Activated CD8-positive, alpha-beta T cell treated with anti-CD3 and anti-CD28 coated beads, Interleukin-2, amount 10 ng/mL, durations not matched to agents 7 days and 5 days (primary cell): ENCODE measurements around the gene KSR1. TPM values are rescaled to one million over a fixed set of nuclear protein-coding genes. Genes with fewer than 3 reads are reported as not detected.
A peak's percentile ranks its signal among the peaks of the same experiment; 100 is the strongest.

Experiments used
- ATAC-seq: fragments of 150-1000 bp; cut with Tn5 transposase; one replicate; pipeline ENCODE4 v1.10.0; 2021; ENCODE audit warnings: moderate library complexity
- CTCF ChIA-PET: fragments of 350-600 bp; sonication (Branson Sonifier 250); formaldehyde crosslinking; loops from one replicate; lab custom pipeline; 2021; ENCODE audit warnings: antibody characterized with exemption; lab: Charles Lee
- POLR2A ChIA-PET: fragments of 350-600 bp; sonication (Branson Sonifier 250); formaldehyde crosslinking; loops from one replicate; lab custom pipeline; 2021; ENCODE audit warnings: antibody characterized with exemption; lab: Charles Lee
- DNase-seq: peaks from one replicate; pipeline ENCODE4 v3.0.0-alpha.2; 2020
- H3K27ac Mint-ChIP-seq: one replicate; pipeline ENCODE4 v1.8.0; 2021; ENCODE audit warnings: mild to moderate bottlenecking, mixed read lengths
- H3K27me3 Mint-ChIP-seq: one replicate; pipeline ENCODE4 v1.8.0; 2021; ENCODE audit warnings: low read depth, mixed read lengths
- H3K36me3 Mint-ChIP-seq: one replicate; pipeline ENCODE4 v1.8.0; 2021; ENCODE audit warnings: low read depth, mixed read lengths
- H3K4me1 Mint-ChIP-seq: one replicate; pipeline ENCODE4 v1.8.0; 2021; ENCODE audit warnings: low read depth, mixed read lengths
- H3K4me3 Mint-ChIP-seq: one replicate; pipeline ENCODE4 v1.8.0; 2021; ENCODE audit warnings: mild to moderate bottlenecking, mixed read lengths
- H3K9me3 Mint-ChIP-seq: one replicate; pipeline ENCODE4 v1.8.0; 2022; ENCODE audit warnings: mixed read lengths; ENCODE audit not compliant: insufficient read depth
- total RNA-seq, 2 experiments: library from RNA; stranded (reverse); gene quantifications; one replicate each; pipeline ENCODE4 v1.2.3, GENCODE V29; 2021

KSR1 gene
- total RNA-seq, 2 experiments from 2014 or later, result 45.3 to 45.8 TPM

DNA sequence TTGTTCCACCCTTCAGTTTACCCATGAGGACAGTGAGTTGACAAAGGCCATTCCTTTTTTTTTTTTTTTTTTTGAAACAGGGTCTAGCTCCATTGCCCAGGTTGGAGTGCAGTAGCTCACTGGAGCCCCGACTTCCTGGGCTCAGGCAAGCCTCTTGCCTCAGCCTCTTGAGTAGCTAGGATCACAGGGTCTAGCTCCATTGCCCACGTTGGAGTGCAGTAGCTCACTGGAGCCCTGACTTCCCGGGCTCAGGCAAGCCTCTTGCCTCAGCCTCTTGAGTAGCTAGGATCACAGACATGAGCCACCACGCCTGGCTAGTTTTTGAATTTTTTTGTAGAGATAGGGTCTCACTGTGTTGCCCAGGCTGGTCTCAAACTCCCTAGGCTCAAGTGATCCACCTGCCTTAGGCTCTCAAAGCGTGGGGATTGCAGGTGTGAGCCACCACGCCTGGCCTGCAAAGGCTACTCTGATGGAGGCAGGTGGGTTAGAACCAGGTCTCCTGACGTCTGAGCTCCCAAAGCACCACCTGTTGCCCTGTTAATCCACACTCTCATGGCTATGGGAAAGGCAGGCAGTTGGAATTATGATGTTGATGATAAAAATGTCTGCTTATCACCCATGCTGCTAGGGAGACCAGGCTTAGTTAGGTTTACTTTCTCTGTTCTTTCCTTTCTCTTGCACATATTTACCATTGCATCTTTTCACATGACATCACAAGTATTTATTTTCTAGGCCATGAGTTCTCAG lies 65.2 kb downstream of the KSR1 start:
- H3K27ac Mint-ChIP-seq, result no peak overlapping the region
- ChIA-PET POLR2A (no interaction called here), CTCF (interaction anchor here (0.9 to 1.0 kb wide), 2 partner anchors 24 to 78 kb away, joined by 3 to 4 read pairs; no protein-coding TSS in a partner anchor)
- H3K4me1 Mint-ChIP-seq, result peaks cover 51% of the 10 kb centered on the region
- H3K4me3 Mint-ChIP-seq, result no peak overlapping the region
- H3K36me3 Mint-ChIP-seq, result peaks cover 4% of the 10 kb centered on the region
- no peaks in the 10 kb centered on the region for H3K27me3 Mint-ChIP-seq
- DNase-seq (no peak), ATAC-seq (no peak)
- H3K9me3 Mint-ChIP-seq, result no peaks in the 10 kb centered on the region

DNA sequence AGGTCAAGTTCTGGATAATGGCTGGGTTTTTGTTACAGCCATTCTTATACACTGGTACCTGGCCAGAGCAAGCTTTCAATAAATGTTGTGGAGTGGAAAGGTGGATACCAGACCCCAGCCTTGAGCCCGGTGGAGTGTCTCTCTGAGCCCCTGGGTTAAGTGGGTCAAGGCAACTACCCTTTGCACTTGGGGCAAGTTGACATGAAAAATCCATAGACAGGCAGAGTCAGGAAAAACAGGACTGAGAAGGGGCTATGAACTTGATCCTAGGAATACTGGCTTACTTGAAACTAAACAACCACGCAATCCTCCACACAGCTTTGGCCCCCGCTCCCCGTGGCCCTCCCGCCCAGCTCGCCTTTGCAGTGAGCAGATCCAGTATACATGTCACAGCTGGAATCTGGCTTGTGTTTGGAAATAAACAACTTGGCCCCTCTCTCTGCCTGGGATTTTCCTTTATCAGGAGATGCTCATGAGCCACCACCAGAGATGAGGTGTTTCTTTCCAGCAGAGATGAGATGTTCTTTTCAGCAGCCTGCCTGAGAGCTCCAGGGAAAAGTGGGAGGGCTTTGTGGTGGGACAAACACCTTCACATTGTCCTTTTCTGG lies 65.9 kb downstream of the KSR1 start:
- DNase-seq, result no peak
- Mint-ChIP-seq H3K4me1 (peaks cover 58% of the 10 kb centered on the region), H3K9me3 (no peaks in the 10 kb centered on the region), H3K4me3 (no peak overlapping the region), H3K27me3 (no peaks in the 10 kb centered on the region), H3K27ac (no peak overlapping the region), H3K36me3 (peaks cover 8% of the 10 kb centered on the region)
- CTCF ChIA-PET, result no interaction called here
- POLR2A ChIA-PET, result interaction anchor here (0.8 kb wide), 1 partner anchor 14 kb away, joined by 3 read pairs; no protein-coding TSS in a partner anchor
- ATAC-seq, result no peak

DNA sequence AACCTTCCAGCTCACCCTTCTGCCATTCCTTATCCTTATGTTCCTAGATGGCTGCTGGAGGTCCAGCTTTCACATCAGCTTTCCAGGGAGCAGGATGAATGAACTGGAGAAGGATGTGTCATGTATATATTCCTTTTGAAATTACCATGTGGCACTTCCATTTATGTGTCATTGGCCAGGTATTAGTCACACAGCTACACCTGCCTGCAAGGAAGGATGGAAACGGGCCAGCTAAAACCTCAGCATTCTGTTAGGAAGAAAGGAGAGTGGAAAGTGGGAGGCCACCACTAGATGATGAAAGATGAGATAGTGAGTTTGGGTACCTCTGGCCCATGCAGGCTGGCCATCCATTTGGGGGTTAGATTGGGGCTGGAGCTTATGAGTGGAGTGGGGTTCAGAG lies 67.5 kb downstream of the KSR1 start:
- ChIA-PET POLR2A (no interaction called here), CTCF (interaction anchor here (0.8 kb wide), 1 partner anchor 117 kb away, joined by 3 read pairs; no protein-coding TSS in a partner anchor)
- Mint-ChIP-seq H3K9me3 (no peaks in the 10 kb centered on the region), H3K27me3 (no peaks in the 10 kb centered on the region), H3K36me3 (peaks cover 8% of the 10 kb centered on the region), H3K4me3 (no peak overlapping the region), H3K27ac (no peak overlapping the region), H3K4me1 (peaks cover 69% of the 10 kb centered on the region)
- ATAC-seq (no peak), DNase-seq (no peak)

DNA sequence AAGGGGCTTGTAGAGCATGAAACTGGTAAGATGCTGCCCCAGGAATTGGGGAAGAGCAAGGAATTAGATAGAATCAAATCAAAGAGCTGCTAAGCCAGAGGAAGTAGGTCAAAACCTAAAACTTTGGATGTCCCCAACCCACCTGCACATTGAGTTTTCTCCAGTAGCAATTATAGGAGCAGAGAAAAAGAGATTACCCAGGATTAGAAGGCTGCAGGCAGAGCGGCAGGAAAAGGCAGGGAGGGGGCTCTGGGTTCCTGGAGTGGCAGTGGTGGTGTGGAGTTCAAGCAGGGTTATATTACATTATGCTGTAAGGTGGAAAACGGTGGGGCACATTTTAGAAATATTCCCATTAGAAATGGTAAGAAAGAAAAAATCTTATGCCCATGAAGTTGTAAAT lies 68.3 kb downstream of the KSR1 start:
- H3K36me3 Mint-ChIP-seq, result peaks cover 8% of the 10 kb centered on the region
- POLR2A ChIA-PET, result no interaction called here
- no peaks in the 10 kb centered on the region for H3K27me3 Mint-ChIP-seq
- no peaks in the 10 kb centered on the region for H3K9me3 Mint-ChIP-seq
- CTCF ChIA-PET, result interaction anchor here (0.6 to 1.1 kb wide), 2 partner anchors 68 to 151 kb away, joined by 3 to 4 read pairs; partner anchors contain the start of gene KSR1
- no peak overlapping the region for H3K4me3 Mint-ChIP-seq
- DNase-seq (no peak), ATAC-seq (no peak)
- H3K27ac Mint-ChIP-seq, result no peak overlapping the region
- peaks cover 73% of the 10 kb centered on the region for H3K4me1 Mint-ChIP-seq

DNA sequence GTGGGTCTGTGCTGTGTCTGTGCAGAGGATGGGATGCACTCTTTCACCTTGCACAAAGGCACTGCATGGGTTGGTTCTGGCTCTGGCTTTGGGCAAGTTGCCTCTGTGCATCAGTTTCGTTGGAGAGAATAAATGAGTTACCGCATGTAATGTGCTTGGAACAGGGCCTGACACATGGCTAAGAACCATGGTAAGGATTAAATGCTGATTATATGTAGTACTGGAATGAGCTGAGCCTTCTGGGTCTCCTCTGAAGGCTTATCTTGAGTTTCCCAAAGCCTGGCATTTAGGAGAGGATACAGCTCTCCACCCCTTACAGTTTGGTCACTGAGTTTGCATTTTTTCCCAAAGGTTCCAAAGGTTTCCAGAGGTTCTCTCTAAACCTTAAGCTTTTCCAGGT lies 69.1 kb downstream of the KSR1 start:
- Mint-ChIP-seq H3K4me3 (no peak overlapping the region), H3K9me3 (no peaks in the 10 kb centered on the region), H3K4me1 (peaks cover 74% of the 10 kb centered on the region), H3K36me3 (peaks cover 11% of the 10 kb centered on the region), H3K27me3 (no peaks in the 10 kb centered on the region), H3K27ac (no peak overlapping the region)
- CTCF ChIA-PET, result no interaction called here
- DNase-seq, result no peak
- POLR2A ChIA-PET, result no interaction called here
- no peak for ATAC-seq

DNA sequence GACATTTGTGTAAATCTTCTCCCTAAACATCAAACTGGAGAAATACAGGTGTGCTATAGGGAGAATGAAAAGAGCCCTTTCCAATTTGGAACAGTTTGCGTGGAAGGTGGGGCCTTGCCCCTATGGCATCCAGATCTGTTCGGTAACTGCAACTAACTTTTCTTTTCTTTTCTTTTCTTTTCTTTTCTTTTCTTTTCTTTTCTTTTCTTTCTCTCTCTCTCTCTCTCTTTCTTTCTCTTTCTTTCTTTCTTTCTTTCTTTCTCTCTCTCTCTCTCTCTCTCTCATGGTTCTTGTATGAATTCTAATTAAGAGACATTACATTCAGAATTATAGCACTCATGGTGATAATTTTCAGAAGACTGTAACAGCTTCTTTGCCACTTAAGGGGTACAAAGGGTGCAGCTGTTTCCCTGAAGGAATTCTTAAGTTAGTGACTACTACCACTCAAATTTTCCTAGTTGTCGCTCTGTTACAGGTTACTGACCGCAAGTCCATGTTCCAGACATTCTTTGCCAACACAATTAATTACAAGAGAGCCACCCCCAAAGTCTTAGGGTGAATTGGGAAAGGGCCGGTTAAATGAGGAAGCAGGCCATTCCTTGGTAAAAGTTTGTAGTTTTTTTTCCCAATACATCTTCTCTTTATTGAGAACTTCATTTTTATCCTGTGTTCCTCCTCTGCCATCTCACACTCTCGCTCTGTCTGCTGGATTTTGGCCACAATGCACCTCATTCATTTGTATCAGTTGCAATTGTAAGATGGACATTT lies 69.8 kb downstream of the KSR1 start:
- Mint-ChIP-seq H3K4me3 (peak overlapping the region; percentile 16), H3K36me3 (peaks cover 11% of the 10 kb centered on the region), H3K27ac (peak overlapping the region; percentile 75), H3K4me1 (peaks cover 76% of the 10 kb centered on the region), H3K27me3 (no peaks in the 10 kb centered on the region), H3K9me3 (no peaks in the 10 kb centered on the region)
- POLR2A ChIA-PET, result no interaction called here
- CTCF ChIA-PET, result interaction anchor here (1.1 to 1.3 kb wide), 3 partner anchors 18 to 73 kb away, joined by 3 read pairs; no protein-coding TSS in a partner anchor
- ATAC-seq (no peak), DNase-seq (no peak)

DNA sequence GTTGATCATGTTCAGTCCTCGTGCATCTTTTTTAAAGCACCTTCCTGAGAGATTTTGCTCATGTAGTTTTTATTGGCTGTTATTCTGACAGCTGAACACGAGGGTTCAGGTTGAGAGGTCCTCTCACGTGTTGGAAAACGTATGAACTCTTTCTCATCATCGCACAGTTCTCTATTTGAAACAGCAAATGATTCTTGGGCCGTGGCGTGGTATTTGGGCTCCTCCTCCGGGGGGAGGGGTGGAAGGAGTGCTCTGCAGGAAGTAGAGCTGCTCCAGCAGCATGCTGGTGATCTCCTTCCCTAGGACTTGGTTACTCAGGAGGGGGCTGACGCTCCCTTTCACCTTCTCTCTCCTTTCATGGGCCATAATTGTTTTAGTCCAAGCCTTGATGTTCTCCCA lies 70.4 kb downstream of the KSR1 start:
- Mint-ChIP-seq H3K27me3 (no peaks in the 10 kb centered on the region), H3K4me1 (peaks cover 79% of the 10 kb centered on the region), H3K4me3 (peak overlapping the region; percentile 16), H3K9me3 (no peaks in the 10 kb centered on the region), H3K27ac (peak overlapping the region; percentile 75), H3K36me3 (peaks cover 11% of the 10 kb centered on the region)
- CTCF ChIA-PET, result interaction anchor here (0.8 to 1.3 kb wide), 4 partner anchors 18 to 73 kb away, joined by 3 read pairs; partner anchors contain the start of gene KSR1
- ATAC-seq (peak; percentile 70), DNase-seq (peak; percentile 73)
- POLR2A ChIA-PET, result no interaction called here

DNA sequence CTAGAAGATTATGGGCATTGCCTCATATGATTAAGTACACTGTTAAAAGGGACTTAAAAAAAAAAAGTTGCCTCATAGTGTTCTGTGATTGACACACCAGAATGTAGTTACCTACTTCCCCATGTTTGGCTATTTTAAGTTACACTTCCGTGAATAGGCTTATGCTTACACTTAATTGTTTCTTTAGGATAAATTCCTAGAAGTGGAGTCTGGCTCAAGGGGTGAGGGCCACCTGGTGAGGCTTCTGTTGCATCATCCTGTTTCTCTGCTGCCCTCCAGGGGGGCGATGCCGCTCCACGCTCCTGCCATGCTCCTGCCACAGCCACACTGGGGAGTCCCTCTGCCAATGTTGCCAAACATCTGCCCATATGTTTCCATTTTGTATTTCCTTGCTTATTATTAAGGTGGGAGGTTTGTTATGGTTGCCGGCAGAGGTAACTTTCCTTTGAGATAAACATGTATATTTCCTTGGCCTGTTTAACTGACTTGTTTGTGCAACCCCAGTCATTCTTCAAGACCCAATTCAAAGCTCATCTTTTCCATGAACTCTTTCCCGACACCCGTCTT lies 73.1 kb downstream of the KSR1 start:
- CTCF ChIA-PET, result no interaction called here
- Mint-ChIP-seq H3K27ac (peak overlapping the region; percentile 76), H3K9me3 (no peaks in the 10 kb centered on the region), H3K27me3 (no peaks in the 10 kb centered on the region), H3K36me3 (peaks cover 9% of the 10 kb centered on the region), H3K4me1 (peaks cover 90% of the 10 kb centered on the region), H3K4me3 (no peak overlapping the region)
- POLR2A ChIA-PET, result no interaction called here
- ATAC-seq, result peak; percentile 55
- peak; percentile 38 for DNase-seq

DNA sequence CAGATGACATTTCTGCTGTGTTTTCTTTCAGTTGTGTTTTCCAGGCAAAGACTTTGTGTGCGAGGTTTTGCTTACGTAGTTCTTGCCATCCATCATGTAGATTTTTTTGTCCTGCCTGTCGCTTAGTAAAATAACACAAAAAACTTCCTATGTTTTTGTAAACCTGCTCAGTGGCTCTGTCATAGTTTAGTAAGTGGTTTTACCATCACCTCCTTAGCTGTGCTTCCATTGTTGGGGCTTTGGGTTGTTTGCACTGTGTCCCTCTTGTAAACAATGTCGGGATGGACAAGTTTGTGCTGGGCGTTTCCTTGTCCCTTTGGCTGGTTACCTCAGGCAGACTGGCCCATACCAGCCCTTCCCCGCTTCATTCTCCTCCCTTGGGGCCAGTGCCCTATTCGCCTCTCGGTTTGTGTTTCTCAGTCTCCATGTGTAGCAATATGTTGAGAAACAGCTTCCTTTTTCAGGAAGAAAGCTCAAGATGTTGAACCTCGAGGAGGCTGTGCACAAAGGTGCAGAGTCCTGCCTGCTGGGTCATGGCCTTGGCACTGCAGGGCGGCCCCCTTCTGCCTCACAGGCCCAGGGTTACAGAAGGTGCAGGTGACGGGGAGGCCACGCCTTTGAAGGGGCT lies 74.6 kb downstream of the KSR1 start:
- Mint-ChIP-seq H3K27ac (peak overlapping the region; percentile 3), H3K27me3 (no peaks in the 10 kb centered on the region), H3K36me3 (peaks cover 9% of the 10 kb centered on the region), H3K4me1 (peaks cover 81% of the 10 kb centered on the region), H3K4me3 (no peak overlapping the region), H3K9me3 (no peaks in the 10 kb centered on the region)
- POLR2A ChIA-PET, result interaction anchor here (1.1 kb wide), 1 partner anchor 11 kb away, joined by 3 read pairs; no protein-coding TSS in a partner anchor
- CTCF ChIA-PET, result interaction anchor here (1.1 kb wide), 1 partner anchor 14 kb away, joined by 3 read pairs; no protein-coding TSS in a partner anchor
- DNase-seq, result no peak
- no peak for ATAC-seq

DNA sequence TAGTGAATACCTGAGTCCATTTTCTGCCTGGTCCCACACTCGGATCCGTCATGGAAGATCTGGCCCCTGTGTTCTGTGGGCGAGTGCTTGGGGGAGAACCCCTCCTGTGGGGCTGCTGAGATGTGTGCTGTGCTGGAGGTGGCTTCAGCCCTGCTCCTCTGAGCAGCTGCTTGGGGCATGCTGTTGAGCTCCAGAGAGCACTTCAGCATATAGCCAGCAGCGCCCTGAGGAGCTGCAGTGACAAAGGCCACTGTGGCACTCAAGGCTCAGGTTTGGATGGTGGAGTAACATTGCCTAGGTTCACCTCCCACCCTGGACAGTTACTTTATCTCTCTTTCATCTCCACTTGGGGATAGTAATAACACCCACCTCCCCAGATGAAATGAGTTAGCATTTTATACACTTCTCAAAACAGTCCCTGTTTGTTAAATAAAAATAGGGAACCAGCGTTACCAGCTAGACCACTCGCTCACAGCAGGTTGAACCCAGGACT lies 75.3 kb downstream of the KSR1 start:
- no peak overlapping the region for H3K27ac Mint-ChIP-seq
- CTCF ChIA-PET, result interaction anchor here (1.1 kb wide), 1 partner anchor 14 kb away, joined by 3 read pairs; no protein-coding TSS in a partner anchor
- H3K4me1 Mint-ChIP-seq, result peaks cover 81% of the 10 kb centered on the region
- ATAC-seq (no peak), DNase-seq (no peak)
- peaks cover 7% of the 10 kb centered on the region for H3K36me3 Mint-ChIP-seq
- H3K4me3 Mint-ChIP-seq, result no peak overlapping the region
- H3K9me3 Mint-ChIP-seq, result no peaks in the 10 kb centered on the region
- H3K27me3 Mint-ChIP-seq, result no peaks in the 10 kb centered on the region
- POLR2A ChIA-PET, result interaction anchor here (1.1 kb wide), 1 partner anchor 11 kb away, joined by 3 read pairs; no protein-coding TSS in a partner anchor
